HG03064 (cell line): ENCODE measurements around the gene TMEM272.

Experiments used
- ATAC-seq: cut with Tn5 transposase; IDR thresholded peaks from one replicate; pipeline ENCODE4 v1.9.1; 2021; ENCODE audit warnings: low read depth; ENCODE audit not compliant: unreplicated experiment

Gene TMEM272

DNA sequence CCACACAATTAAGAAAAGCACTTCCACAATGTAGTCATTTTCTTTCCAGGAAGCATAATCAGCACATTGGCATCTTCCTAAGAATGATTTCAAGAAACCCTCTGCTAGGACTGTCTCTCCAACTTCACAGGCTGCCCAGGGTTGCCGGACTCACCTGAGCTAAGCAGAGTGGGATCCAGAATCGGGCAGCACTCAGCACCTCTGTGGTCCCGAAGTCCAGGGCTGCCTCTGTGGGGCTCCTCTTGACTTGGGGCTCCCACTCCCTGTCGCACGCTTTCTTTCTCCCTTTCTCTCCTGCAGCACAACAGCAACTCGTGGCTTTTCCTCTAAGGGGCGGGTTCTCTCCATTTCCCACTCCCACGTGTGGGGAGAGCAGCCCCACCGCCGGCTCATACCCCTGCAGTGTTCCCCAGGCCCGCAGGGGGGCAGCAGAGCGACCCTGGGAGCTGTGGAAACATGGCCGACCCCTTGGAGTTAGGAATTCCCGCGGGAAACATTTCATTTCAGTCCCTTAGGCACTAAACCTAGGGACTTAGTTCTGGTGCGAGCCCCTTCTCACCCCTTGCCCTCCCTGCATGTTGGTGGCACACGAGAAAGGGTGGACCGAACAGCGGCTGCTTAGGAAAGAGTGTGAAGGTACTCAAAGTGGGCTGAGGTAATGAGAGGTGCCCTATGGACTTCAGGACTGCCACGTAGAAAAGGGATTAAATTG lies at the start of gene TMEM272:
TMEM272 (minus strand) TSS at position 316 of the 712 bp plus-strand sequence. CDS start 6,647 bp downstream, outside the sequence.
- no peak for ATAC-seq

- ATAC-seq = no peak
Measured at GRCh38 chr13:51894239-51894638, 49.3 kb upstream of the TMEM272 start.

DNA sequence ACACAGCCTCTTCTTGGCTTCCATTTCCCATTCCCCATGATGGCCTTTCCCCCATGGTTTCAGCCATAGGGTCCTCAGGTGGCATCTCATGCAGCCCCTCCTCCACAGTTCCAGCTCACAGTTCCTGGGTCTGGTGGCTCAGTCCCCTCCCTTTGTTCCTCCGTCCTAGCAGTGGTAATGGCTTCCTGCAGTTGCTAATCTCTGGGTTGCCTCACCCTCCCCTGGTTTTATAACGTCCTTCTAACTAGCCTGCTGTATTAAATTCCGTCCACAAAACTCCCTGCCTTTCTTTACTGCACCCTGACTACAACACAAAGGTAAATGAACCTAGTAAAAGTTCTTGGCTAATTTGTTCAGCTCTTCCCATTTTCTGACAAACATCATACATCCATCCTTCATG lies 47.7 kb upstream of the TMEM272 start:
- no peak for ATAC-seq

GRCh38 chr13:51887468-51887867 lies 42.5 kb upstream of the TMEM272 start:
- no peak for ATAC-seq

GRCh38 chr13:51885651-51886050 lies 40.7 kb upstream of the TMEM272 start:
- no peak for ATAC-seq

GRCh38 chr13:51883226-51883600 lies 38.2 kb upstream of the TMEM272 start:
- ATAC-seq = no peak

DNA sequence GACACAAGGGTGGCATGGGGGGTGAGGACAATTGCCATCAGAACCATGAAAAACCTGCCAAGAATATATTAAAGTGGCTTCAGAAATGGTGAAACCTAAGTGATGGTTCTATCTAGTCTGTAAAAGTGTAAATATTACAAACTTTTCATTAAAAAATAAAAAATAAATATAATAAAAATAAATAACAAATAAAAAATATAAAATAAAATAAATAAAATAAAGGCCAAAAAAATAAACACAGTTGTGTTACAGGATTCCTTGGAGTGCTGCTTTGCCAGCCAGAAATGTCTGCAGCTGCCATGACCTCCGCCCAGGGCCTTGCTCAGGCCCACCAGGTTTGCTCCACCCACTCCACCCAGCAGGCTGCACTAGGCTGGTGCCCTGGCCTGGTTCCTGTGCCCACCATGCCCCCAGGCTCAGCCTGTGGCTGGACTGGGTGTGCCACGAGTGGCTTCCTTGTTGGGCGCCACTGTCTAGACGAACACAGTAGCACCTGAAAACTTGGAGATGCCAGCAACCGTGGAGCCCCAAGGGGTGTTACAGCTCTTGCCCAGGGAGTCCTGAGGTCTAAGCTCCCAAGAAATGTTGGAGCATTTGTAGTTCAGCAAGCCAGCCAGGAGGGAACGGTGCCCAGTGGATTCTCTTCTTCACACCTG lies 37.7 kb upstream of the TMEM272 start:
- ATAC-seq = no peak

DNA sequence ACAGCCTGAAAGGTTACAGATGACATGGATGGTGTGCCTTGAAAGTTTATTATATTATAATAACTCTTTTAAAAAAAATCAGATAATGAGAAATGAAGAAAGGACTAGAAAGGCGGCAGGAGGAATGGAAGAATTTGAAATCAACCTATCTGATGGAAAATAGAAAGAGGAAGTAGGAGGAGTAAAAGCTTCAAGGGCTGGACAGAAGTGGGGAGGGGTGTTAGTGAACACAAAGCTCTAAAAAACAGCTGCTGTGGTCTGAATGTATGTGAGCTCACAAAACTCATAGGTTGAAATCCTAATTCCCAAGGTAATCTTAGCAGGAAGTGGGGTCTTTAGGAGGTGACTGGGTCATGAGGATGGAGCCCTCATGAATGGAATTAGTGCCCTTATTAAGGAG lies 36.3 kb upstream of the TMEM272 start:
- ATAC-seq = no peak

- ATAC-seq = no peak
Measured at GRCh38 chr13:51879133-51879532, 34.2 kb upstream of the TMEM272 start.

DNA sequence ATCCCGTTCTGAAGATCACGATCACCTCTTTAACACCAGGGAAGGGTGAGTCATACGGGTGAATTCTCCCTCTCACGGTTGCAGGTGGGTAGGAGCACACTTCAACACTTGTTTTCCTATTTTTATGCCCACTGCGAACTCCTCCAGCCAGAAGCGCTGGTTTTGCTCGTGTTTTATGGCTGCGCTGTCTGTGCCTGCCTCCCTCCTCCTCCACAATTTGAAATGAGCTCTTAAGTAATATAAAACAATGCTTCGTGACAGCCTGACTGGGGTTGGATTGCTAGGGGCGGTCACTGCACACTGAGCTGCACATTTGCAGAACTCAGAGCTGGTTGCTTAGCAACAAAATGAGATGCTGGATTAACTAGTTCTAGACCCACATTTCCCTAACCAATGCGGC lies 29.7 kb upstream of the TMEM272 start:
- no peak for ATAC-seq

GRCh38 chr13:51873837-51874236 lies 28.9 kb upstream of the TMEM272 start:
- no peak for ATAC-seq

GRCh38 chr13:51873117-51873798 lies 28.3 kb upstream of the TMEM272 start:
- ATAC-seq = no peak

- no peak for ATAC-seq
Measured at GRCh38 chr13:51870616-51871015, 25.6 kb upstream of the TMEM272 start.

DNA sequence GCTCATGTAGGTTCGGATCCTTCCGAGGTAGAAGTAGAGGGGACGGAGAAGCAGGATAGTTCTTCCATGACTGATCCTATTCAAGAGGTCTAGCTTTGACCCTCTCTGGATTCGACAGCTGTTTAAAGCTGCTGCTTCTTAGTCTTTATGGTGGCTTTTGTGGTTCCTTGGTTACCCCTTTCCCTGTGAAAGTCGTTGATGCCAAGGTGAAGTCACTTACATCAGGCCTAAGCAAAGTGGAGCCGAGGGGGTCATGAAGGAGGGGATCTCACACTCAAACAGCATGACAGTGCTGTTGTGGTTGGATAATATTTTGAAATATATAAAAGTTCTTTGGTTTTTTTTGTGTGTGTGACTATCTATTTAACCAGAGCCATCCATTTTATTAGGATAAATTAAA lies 24.9 kb upstream of the TMEM272 start:
- ATAC-seq = no peak

GRCh38 chr13:51867062-51867461 lies 22.1 kb upstream of the TMEM272 start:
- no peak for ATAC-seq

DNA sequence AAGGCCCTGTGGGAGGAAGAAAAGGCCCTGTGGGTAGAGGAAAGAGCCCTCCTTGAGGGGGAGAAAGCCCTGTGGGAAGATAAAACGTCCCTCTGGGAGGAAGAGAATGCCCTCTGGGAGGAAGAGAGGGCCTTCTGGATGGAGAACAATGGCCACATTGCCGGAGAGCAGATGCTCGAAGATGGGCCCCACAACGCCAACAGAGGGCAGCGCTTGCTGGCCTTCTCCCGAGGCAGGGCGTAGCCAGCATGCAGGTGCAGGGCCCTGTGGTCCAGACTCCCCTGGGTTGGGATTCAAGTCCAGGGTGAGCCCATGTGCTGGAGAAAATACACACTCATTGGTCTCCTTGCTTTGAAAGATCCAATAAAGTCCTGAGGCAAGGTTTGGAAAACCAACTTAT lies 20.9 kb upstream of the TMEM272 start:
- no peak for ATAC-seq

- no peak for ATAC-seq
Measured at GRCh38 chr13:51862957-51863356, 18.0 kb upstream of the TMEM272 start.

DNA sequence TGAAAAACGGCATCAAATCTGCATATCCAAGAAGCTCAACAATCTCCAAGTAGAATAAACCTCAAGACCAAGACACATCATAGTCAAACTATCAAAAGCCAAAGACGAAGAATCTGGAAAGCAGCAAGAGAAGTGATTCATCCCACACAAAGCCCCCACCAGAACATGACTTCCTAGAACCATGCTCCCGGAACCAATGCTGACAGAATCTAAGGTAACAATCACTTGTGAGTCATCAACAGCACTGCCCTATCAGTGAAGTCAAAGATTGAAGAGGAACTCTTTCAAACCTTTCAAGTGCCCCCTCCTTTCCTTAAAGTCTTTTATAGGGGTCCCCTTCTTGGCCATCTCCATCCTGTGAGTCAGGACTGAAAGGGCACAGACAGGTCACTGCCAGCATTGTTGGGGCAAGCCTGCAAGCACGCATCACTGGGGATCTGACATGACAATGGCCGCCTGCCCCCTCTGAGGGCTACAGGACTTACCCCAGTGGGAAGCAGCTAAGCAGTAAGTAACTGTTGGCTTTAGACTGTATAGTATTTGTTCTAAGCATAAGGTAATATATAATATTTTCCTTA lies 16.8 kb upstream of the TMEM272 start, which contains the start of gene CCDC70:
CCDC70 (plus strand) TSS at position 247 of the 578 bp plus-strand sequence. CDS start 3,443 bp downstream, outside the sequence.
- ATAC-seq = no peak

DNA sequence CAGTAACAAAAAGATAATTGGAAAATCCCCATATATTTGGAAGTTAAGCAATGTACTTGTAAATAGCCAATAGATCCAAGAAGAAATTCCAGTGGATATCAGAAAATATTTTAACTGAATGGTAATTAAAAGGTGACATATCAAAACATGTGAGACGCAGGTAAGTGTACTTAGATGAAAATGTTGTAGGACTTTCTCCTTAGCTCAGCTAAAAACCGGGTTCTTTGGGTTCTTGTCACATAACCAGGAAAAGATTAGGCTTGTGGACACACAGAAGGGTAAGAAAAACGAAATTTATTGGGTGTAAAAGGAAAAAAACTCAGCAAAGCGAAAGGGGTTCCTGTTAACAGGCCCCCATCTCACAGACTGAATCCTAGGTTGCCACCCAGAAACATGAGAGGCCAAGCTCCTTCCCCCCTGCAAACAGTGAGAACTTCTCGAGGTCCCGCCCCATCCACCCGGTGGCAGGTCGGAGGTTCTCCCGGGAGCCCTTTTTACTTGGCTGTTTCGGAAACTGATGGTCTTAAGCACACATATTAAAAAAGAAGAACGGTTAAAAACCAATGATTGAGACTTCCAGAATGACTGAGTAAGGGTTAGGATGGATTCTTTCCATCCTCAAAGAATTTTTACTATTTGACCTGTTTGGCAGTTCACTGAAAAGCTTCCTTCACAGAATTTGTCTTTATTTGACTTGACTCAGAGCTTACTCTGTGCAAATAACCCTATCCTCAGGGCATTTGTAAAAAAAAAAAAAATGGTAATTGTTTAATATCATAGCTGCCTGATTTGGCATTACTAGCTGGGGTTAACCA lies 13.7 kb upstream of the TMEM272 start:
- ATAC-seq = no peak

- ATAC-seq = no peak
Measured at GRCh38 chr13:51856998-51857397, 12.0 kb upstream of the TMEM272 start.
